Measurements from ENCODE around the gene SP4. TPM values are rescaled to one million over a fixed set of nuclear protein-coding genes. Genes with fewer than 3 reads are reported as not detected.

SP4 gene
- total RNA-seq, 2 experiments from 2014 or later, result 15.8 to 17.0 TPM

DNA sequence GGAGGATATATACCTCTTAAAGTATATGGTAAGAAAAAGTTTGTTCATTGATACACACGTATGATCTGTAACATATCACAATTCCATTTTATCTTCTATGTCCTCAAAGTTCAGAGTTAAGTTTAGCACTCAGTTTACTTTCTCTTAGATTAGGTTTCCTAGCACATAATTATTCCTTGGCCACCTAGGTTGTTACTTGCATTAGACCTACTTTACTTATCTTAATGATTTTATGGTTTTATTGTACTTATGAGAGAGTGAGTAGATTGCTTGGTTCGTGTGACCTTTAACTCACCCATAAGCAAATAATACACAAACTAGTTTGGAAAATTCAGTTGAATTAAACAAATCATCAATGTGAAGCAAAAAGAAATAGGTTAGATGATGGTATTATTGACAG lies 33.9 kb upstream of the SP4 start:
- Histone ChIP-seq H3K4me3 (ENCODE audit: low read depth, low read length, poor library complexity, severe bottlenecking) (no peak overlapping the region), H3K9me2 (ENCODE audit: insufficient read depth, low read length) (no peaks in the 10 kb centered on the region), H2AFZ (ENCODE audit: low read length) (no peak overlapping the region), H3K4me2 (ENCODE audit: low read length) (no peak overlapping the region), H3K36me3 (ENCODE audit: insufficient read depth, low read length) (no peaks in the 10 kb centered on the region), H3K9me3 (ENCODE audit: low read length) (no peaks in the 10 kb centered on the region), H3K79me2 (ENCODE audit: insufficient read depth, low read depth, low read length) (no peaks in the 10 kb centered on the region), H3K27ac (ENCODE audit: low read depth, low read length, poor library complexity, severe bottlenecking) (no peak overlapping the region), H4K20me1 (ENCODE audit: insufficient read depth, low read length) (no peaks in the 10 kb centered on the region), H3K4me1 (ENCODE audit: insufficient read depth, low read length, poor library complexity, severe bottlenecking) (no peaks in the 10 kb centered on the region)
- TF ChIP-seq CTCF (conservative IDR thresholded peaks at IDR 0.05; ENCODE audit: low read length) (no peak), EZH2phosphoT487 (IDR thresholded peaks at IDR 0.05; ENCODE audit: borderline replicate concordance, low read depth, low read length) (no peak)
- intact Hi-C loops (cut with micrococcal nuclease; ENCODE audit: unreplicated experiment), result no loop called here
- DNase-seq (ENCODE audit: low spot score), result no peak
- no TSS peak for BruUV-seq (replicated peaks)
- ChIA-PET CTCF (ENCODE audit: unreplicated experiment) (no interaction called here), POLR2A (no interaction called here)

DNA sequence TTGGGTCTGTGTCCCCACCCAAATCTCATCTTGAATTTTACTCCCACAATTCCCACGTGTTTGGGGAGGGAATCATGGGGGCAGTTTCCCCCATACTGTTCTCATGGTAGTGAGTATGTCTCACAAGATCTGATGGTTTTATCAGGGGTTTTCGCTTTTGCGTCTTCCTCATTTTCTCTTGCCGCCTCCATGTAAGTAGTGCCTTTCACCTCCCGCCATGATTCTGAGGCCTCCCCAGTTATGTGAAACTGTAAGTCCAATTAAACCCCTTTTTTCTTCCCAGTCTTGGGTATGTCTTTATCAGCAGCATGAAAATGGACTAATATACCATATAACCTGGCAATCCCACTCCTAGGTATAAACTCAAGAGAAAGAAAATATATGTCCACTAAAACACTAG lies 25.9 kb upstream of the SP4 start:
- Histone ChIP-seq H3K27ac (ENCODE audit: low read depth, low read length, poor library complexity, severe bottlenecking) (no peak overlapping the region), H3K9me3 (ENCODE audit: low read length) (no peaks in the 10 kb centered on the region), H2AFZ (ENCODE audit: low read length) (no peak overlapping the region), H3K4me2 (ENCODE audit: low read length) (no peak overlapping the region), H3K4me3 (ENCODE audit: low read depth, low read length, poor library complexity, severe bottlenecking) (no peak overlapping the region), H3K4me1 (ENCODE audit: insufficient read depth, low read length, poor library complexity, severe bottlenecking) (no peaks in the 10 kb centered on the region), H3K36me3 (ENCODE audit: insufficient read depth, low read length) (no peaks in the 10 kb centered on the region), H4K20me1 (ENCODE audit: insufficient read depth, low read length) (no peaks in the 10 kb centered on the region), H3K9me2 (ENCODE audit: insufficient read depth, low read length) (no peaks in the 10 kb centered on the region), H3K79me2 (ENCODE audit: insufficient read depth, low read depth, low read length) (no peaks in the 10 kb centered on the region)
- intact Hi-C loops (cut with micrococcal nuclease; ENCODE audit: unreplicated experiment), result no loop called here
- BruUV-seq (replicated peaks), result no TSS peak
- POLR2A ChIA-PET, result no interaction called here
- CTCF ChIA-PET (ENCODE audit: unreplicated experiment), result no interaction called here
- no peak for DNase-seq (ENCODE audit: low spot score)
- TF ChIP-seq CTCF (conservative IDR thresholded peaks at IDR 0.05; ENCODE audit: low read length), result no peak
- no peak for TF ChIP-seq EZH2phosphoT487 (IDR thresholded peaks at IDR 0.05; ENCODE audit: borderline replicate concordance, low read depth, low read length)

GRCh38 chr7:21407796-21408480 lies 19.9 kb upstream of the SP4 start:
- Histone ChIP-seq H3K4me2 (ENCODE audit: low read length) (no peak overlapping the region), H4K20me1 (ENCODE audit: insufficient read depth, low read length) (no peaks in the 10 kb centered on the region), H2AFZ (ENCODE audit: low read length) (no peak overlapping the region), H3K79me2 (ENCODE audit: insufficient read depth, low read depth, low read length) (no peaks in the 10 kb centered on the region), H3K4me1 (ENCODE audit: insufficient read depth, low read length, poor library complexity, severe bottlenecking) (peaks cover 3% of the 10 kb centered on the region), H3K9me3 (ENCODE audit: low read length) (no peaks in the 10 kb centered on the region), H3K27ac (ENCODE audit: low read depth, low read length, poor library complexity, severe bottlenecking) (no peak overlapping the region), H3K4me3 (ENCODE audit: low read depth, low read length, poor library complexity, severe bottlenecking) (no peak overlapping the region), H3K36me3 (ENCODE audit: insufficient read depth, low read length) (no peaks in the 10 kb centered on the region), H3K9me2 (ENCODE audit: insufficient read depth, low read length) (no peaks in the 10 kb centered on the region)
- TF ChIP-seq EZH2phosphoT487 (IDR thresholded peaks at IDR 0.05; ENCODE audit: borderline replicate concordance, low read depth, low read length) (no peak), CTCF (conservative IDR thresholded peaks at IDR 0.05; ENCODE audit: low read length) (no peak)
- POLR2A ChIA-PET, result interaction anchor here (0.6 kb wide), 1 partner anchor 31 kb away, joined by 3 read pairs; no protein-coding TSS in a partner anchor
- CTCF ChIA-PET (ENCODE audit: unreplicated experiment), result no interaction called here
- intact Hi-C loops (cut with micrococcal nuclease; ENCODE audit: unreplicated experiment), result no loop called here
- DNase-seq (ENCODE audit: low spot score), result no peak
- BruUV-seq (replicated peaks), result no TSS peak
